GM10266 (cell line): ENCODE data around the gene TRNAU1AP.

Experiments
- DNase-seq: peaks from one replicate; pipeline ENCODE4 v3.0.0; 2012; ENCODE audit errors: extremely low spot score
- TF ChIP-seq, protein P1 (sequence below): IDR thresholded peaks from 2 replicates; pipeline ENCODE4 v1.5.1; 2012; ENCODE audit warnings: mild to moderate bottlenecking, low read depth; ENCODE audit not compliant: control insufficient read depth, insufficient read depth; ENCODE audit errors: missing control alignments

The TRNAU1AP gene

DNA sequence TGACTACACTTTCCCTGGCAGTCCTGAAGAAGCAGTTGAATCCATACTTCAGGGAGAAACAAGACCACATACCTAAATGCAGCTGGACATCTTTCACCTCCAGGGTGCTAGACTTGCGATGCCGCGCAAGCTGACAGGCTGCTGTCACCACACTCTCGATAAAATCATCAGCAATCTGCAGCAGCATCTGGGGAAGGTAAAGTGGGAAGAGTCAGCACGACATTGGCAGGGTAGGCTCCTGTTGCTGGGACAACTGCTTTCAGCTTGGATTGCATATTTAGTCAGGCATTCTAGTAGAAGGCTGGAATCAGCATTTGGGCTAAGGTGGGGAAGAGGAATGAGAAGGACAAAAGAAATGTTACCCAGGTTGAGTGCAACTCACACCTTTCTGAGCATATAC, 60.3 kb downstream of the TRNAU1AP start:
- DNase-seq: no peak
- TF ChIP-seq, protein P1, sequence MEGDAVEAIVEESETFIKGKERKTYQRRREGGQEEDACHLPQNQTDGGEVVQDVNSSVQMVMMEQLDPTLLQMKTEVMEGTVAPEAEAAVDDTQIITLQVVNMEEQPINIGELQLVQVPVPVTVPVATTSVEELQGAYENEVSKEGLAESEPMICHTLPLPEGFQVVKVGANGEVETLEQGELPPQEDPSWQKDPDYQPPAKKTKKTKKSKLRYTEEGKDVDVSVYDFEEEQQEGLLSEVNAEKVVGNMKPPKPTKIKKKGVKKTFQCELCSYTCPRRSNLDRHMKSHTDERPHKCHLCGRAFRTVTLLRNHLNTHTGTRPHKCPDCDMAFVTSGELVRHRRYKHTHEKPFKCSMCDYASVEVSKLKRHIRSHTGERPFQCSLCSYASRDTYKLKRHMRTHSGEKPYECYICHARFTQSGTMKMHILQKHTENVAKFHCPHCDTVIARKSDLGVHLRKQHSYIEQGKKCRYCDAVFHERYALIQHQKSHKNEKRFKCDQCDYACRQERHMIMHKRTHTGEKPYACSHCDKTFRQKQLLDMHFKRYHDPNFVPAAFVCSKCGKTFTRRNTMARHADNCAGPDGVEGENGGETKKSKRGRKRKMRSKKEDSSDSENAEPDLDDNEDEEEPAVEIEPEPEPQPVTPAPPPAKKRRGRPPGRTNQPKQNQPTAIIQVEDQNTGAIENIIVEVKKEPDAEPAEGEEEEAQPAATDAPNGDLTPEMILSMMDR: no peak
